Activated CD4-positive, alpha-beta T cell treated with anti-CD3 and anti-CD28 coated beads for 1 hour (primary cell): ENCODE results near the gene FAM83B.
"Not testable (repeated sequence)": the region's sequence is repeated elsewhere in the genome, so short reads cannot be mapped to it uniquely, and the experiment has no call there.

ENCODE experiments used
- DNase-seq: peaks from one replicate; pipeline ENCODE4 v3.0.0-alpha.2; 2020

FAM83B gene, protein sequence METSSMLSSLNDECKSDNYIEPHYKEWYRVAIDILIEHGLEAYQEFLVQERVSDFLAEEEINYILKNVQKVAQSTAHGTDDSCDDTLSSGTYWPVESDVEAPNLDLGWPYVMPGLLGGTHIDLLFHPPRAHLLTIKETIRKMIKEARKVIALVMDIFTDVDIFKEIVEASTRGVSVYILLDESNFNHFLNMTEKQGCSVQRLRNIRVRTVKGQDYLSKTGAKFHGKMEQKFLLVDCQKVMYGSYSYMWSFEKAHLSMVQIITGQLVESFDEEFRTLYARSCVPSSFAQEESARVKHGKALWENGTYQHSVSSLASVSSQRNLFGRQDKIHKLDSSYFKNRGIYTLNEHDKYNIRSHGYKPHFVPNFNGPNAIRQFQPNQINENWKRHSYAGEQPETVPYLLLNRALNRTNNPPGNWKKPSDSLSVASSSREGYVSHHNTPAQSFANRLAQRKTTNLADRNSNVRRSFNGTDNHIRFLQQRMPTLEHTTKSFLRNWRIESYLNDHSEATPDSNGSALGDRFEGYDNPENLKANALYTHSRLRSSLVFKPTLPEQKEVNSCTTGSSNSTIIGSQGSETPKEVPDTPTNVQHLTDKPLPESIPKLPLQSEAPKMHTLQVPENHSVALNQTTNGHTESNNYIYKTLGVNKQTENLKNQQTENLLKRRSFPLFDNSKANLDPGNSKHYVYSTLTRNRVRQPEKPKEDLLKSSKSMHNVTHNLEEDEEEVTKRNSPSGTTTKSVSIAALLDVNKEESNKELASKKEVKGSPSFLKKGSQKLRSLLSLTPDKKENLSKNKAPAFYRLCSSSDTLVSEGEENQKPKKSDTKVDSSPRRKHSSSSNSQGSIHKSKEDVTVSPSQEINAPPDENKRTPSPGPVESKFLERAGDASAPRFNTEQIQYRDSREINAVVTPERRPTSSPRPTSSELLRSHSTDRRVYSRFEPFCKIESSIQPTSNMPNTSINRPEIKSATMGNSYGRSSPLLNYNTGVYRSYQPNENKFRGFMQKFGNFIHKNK

DNA sequence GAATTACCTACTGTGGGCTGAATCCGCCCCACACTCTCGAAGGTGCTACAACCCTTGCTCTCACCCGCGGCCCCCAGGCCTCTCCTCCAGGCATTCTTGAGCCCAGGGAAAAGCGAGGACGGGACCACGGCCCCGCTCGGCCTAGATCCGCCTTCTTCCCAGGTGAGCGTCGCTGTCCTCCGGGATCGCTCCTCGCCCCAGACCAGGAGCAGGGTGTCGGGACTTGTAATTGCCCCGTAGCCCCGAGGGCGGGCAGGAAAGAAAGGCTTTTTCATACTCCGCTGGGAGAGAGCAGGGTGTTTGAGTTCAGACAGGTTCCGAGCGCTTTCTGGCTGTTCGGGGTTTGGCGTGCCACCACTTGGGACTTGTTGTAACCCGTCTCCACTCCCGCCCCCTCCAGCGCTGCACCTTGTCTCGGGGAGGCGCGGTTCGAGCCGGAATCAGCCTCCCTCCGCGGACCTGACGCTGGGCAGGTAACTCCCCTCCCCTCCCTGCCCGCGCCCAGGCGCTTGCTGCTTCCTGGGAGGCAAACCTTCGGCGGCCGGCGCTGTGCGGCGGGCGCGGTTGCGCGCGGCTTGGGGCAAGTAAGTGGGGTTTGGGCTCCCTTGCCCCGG is at the start of gene FAM83B:
FAM83B (plus strand) TSS at position 529 of the 614 bp plus-strand sequence. CDS start 23,476 bp downstream, outside the sequence.
- no peak for DNase-seq

DNA sequence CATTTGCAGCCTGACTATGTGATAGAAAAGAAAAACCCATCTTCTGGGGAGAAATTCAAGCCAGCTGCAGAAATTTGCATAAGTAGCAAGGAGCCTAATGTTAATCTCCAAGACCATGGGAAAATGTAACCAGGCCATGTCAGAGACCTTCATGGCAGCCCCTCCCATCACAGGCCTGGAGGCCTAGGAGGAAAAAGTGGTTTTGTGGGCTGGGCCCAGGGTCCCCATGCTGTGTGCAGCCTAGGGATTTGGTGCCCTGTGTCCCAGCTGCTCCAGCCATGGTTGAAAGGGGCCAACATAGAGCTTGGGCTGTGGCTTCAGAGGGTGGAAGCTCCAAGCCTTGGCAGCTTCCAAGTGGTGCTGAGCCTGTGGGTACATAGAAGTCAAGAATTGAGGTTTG is 49.7 kb upstream of the FAM83B start:
- not testable (repeated sequence) for DNase-seq

DNA sequence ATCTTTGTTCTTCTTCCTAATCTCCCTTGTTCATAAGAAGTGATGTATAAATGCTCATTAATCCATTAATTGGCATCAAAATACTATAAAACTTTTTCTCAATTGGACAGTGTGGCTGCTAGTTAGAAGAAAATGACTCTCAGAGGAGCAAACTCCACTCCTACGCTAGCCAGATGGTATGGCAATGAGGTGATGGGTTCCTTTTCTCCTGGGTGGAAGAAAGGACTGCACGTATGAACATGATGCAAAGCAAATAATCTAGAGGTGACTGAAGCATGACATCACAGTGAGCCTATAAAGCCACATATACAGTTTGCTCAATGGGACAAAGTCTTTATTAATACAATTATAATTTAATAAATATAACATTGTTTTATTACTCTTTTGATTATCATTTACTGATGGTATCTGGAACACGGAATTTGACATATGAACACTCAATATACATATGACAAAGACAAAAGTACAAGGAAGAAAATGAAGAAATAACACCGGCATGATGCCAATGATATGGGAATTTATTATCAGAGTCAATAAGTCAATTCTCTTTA is 46.4 kb upstream of the FAM83B start:
- DNase-seq, result no peak

DNA sequence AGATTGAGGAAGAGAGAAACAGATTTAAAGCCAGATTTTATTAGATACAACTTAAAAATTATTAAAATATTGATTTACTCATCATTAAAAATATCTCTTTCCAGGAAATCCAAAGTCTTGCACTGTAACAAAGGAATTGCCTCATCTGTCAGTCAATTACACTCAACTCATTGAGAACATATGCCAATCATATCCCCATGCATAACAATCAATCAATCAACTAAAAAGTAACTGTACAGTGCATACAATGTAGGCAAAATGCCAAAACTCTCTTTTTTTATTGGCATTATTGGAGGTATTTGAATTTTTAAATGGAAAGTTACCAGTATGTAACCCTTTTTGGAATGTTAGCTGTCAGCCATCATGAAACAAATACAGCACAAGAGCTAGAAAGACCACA is 45.3 kb upstream of the FAM83B start:
- no peak for DNase-seq

DNA sequence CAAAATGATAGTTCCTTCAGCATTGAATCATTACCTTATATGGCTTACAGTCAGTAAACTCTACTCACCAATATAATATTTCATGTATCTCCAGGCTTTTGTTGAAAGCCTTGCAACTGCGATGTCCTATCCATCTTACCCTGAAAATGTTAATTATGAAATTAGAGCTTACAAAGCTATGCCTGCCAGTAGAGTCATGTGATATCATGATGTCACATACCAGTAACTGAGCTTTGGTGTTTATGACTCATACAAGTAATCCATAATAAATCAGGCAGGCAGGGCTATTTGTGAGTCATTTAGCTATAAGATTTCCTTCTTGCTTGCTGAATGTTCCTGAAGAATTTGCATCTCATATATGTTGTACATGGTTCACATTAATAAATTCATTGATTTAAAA is 44.9 kb upstream of the FAM83B start:
- DNase-seq, result no peak

DNA sequence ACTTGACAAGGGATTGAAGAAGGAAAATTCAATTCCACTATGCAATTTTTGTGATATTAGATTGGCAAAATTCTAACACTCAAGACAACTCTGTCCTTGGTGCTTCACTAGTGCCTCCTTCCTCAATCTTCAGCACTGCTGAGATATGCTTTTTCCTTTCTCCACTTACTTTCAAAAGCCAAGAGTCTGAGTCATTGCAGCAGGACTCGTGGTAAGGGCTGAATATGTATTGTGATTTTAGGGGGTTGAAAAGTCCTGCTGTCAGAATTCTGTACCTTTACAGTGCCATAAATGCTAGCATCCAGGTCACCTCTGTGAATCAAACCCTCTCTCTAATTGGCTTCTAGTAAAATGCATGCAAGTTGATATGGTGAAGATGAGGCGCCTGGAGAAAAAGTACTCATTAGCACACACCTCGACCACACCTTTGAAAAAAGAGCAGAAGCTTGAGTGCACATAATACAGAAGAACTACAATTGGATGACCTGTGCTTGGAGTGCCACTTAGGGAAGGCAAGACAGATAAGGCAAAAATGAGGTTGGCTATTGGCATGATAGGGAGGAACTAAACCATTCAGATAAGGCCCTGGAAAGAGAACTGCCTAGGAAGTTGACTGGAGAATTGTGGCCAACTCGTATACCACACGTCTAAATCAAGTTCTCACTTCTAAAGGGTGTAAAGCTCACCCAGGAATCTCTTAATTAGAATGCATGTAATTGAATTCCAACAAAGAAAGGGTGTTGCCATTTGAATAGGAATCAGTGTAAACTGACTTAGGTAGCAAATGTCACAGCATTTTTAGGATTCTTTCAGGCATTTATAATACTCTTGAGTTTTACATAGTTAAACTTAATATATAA is 43.6 kb upstream of the FAM83B start:
- DNase-seq, result no peak

DNA sequence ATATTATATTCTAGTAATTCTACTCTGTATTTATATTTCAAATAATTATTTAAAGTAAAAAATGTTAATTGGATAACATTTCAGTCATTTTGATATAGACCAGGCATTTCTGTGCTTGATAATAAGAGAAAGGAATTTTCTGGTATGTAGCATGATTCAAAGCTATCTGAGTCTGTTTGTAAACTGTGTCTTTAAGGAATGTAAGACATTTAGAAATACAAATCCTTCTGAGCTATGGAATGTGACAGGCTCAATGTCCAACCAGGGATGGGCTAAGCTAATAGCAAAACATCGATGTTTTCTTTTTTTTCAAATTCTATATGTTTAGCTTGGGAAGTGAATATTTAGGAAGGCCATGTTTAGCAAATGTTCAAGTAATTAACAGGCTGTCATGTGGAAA is 41.5 kb upstream of the FAM83B start:
- DNase-seq, result no peak

DNA sequence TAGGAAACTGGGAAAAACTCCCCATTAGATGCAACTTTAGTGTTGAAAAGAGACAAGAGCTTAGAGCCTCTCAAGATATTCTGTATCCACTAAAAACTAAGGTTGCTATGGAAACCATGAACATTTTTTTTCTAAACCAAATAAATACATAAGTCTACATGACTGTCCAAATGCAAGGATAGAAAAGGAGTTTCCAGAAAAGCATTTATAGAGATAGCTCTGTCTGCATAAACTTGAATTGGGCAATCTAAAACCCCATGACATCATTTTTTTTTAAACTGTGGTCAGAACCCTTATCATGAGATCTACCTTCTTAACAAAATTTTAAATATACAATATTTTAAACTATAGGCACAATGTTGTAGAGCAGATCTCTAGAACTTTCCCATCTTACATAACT is 36.4 kb upstream of the FAM83B start:
- DNase-seq, result no peak

DNA sequence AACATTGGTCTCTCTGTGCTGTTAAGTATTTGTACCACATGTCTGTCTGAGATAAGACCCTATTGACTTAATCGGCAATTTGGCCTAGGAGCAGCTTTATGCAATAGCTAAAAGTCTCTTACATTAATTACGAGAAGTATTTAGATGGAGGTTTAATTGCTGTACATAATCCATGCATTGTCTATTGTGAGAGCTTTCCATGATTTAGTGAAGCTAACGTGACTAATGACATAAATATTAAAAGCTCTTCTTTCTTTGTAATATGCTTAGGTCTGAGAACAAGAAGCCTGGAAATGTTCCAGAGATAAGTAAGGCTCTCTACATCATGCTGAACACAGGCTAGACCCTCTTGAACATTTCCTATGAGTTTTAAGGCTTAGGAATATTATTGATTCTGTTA is 32.7 kb upstream of the FAM83B start:
- DNase-seq, result no peak

DNA sequence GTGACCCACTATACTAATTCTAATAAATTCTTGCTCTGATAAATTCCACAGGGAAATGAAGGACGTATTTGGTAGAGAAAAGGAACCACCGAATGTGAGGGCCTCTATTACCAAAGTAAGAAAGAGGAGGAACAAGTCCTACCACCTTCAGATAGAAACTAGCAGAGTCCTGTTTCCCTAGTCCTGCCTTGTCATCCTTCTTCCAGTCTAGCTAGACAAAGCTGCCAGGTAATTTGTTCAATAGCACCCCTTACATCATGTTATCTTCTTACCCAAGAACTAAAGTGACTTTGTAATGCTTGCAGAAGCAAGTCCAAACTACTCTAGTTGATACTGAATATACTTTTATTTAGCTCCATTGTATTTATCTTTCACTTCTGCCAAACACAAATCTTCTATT is 29.3 kb upstream of the FAM83B start:
- no peak for DNase-seq

DNA sequence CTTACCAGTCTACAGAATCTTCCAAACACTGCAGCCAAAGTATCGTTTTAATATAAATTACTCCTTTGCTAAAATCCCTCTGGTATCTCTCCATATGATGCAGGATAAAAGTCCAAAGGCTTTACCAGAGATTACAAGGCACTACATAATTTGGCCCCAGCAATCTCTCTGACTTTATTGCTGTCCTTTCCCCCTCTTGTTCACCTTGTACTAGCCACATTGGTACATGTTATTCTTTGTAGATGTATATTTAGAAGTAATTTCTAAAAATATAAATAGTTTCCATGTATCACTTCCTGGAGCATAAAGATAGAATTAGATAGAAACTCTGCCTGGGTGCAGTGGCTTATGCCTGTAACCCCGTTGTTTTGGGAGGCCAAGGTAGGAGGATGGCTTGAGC is 28.7 kb upstream of the FAM83B start:
- DNase-seq, result no peak

DNA sequence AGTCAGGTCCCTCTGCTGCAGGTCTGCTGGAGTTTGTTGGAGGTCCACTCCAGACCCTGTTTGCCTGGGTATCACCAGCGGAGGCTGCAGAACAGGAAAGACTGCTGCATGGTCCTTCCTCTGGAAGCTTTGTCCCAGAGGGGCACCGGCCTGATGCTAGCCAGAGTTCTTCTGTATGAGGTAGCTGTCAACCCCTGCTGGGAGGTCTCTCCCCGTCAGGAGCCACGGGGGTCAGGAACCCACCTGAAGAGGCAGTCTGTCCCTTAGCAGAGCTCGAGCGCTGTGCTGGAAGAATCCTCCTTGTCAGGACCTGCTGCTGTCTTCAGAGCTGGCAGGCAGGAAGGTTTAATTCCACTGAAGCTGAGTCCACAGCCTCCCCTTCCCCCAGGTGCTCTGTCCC is 22.3 kb upstream of the FAM83B start:
- not testable (repeated sequence) for DNase-seq

DNA sequence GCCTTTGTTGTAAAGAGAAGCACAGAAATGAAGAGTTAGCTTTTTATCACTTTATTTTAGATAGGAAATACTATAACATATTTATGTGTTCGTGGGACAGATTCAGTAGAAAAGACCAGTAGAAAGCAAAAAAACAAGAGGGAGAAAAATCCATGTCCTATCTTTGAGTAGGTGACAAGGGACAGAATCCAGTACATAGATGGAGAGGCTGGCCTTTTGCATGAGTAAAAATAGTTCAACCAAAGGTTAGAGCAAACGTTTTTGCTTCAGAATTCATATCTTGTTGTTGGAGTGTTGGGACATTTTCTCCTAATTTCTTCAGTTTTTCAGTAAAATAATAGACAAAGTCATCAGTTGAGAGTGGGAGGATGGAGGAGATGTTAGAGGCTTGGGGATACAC is 19.6 kb upstream of the FAM83B start:
- DNase-seq, result no peak

DNA sequence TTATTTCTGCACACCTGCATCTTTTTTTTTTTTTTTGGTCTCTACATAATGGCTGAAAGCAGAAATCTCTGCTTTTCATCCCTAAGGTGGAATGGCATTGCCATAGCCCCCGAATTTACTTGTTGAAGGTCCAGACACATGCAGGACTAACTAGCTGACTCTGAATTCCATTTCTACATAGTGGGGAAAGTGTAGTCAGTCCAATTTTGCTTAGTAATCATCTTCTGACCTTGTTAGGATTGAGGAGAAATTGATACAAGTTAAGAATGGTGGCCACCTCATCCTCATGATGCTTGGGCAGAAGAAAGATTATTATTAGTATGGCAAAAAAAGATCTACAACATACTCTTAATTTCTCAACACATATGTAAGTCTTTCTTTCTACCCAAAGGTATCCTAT is 16.4 kb upstream of the FAM83B start:
- no peak for DNase-seq

DNA sequence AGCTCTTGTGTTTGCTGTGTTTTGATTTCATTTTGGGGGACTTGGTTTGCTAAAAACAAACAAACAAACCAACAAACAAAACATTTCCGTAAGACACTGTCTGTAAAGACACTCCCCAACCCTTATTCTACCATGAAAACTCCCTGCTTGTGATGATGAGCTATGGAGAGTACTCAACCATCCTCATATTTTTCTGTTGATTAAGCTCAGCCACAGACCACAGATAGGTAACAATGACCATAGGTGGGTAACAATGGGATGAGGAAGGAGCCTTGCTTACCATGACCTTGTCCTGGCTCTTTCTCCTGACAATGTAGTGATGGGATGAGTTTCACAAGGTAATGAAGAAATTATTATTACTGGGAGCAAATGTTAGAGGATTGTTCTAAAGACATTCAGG is 11.4 kb upstream of the FAM83B start:
- no peak for DNase-seq

DNA sequence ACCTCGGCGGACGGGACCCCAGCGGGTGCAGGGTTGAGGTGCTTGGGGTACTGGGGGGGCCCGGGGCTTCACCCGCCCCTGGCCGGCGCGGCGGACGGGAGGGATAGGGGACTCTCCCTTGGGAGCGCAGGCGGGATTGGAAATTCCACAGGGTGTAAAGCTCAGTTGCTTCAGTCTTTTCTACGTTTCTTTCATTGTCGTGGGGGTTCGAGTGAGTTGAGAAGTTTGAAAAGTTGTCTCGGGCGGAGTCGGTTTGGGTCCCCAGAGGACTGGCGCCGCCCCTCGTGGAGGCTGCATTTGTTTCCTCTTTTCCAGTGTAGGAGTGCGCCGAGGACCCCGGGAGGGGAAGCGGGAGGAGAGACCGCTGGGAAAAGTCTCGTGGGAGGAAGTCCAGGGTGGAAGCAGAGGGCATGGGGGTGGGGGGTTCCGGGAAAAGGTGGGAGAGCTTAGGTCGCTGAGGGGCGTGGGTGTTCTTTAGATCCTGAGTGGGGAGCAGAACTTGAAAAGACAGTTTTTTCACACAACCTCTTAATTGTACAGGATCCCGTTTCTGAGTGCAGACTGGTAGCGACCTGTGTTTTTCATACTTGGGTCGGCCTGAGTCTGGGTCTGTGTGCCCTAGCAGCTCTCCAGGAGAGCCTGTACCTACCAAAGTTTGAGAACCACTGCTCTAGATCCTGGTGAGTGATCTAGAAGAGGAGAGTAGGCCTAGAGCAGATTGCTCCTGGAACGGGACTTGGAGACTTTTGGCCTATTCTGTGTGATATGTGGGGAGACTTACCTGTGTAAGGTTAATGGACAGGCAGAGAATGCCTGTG is 495 bp downstream of the FAM83B start:
- DNase-seq, result no peak

DNA sequence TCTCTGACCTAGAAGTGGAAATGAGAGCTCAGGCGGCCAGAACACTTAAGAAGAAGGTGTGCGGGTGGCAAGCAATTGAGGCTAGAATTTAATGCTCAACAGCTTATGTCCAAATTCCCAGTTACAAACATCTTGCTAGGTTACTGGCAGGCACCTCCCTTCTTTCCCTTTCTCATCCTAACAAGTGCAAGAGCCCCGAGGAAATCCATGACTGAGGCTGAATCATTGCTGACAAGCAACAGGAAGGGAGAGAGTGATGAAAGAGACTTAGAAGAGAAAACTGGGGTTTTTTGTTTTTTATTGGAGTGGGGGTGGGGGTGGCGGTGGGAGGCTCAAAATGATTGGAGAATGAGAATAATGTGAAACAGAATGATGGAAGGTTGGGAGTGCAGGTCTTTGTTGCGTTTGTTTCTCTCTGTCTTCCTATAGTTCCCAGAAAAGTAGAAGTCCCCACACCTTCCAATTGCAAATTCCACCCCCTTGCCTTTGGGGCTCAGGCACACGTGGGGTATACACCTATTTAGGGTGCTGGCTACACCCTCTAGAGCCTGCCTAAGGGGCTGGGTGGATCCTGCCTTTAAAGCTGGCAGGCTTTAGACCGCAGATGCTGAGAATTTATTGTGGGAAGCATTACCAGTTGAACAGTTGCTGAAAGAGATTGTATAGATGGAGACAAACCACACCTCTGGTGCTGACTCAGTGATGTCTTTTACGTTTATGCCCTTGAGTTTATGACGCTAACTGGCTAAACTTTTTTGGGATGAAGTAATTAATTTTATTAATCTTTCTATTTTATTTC is 1.4 kb downstream of the FAM83B start:
- no peak for DNase-seq

DNA sequence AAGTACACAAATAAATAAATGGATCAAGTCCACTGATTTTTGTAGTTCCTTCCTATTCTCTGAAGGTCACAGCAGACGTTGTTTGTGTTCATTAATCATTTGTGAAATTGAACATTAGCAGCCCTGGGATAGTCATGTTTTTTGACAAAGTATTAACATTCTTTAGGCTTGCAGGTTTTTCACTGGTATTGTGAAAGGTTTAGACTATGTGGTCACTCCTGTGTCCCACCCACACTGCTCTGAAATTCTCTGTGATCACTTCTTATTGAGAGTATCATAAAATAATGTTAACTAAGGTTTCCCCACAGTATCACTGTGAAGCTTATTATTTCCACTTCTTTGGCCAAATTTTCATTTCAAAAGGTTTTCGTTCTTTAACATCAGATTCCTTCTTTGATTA is 3.5 kb downstream of the FAM83B start:
- no peak for DNase-seq

DNA sequence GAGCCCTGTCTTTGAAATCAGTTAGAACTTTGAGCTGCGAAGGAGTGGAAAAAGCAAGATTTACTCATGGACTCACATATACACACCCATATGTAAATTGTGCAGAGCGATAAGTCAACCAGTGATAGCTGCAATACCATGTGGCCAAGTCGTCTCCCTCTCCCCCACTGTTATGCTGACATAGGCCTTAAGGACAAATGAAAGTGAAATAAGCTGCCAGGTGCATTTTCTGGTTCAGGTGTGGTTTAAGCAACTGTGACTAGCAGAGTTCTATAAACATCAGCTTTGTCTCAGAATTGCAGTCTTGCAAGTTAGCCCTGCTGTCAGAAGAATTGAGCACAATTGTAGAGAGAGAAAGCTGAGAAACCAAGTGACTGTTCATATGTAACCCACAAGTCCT is 9.6 kb downstream of the FAM83B start:
- DNase-seq, result no peak

DNA sequence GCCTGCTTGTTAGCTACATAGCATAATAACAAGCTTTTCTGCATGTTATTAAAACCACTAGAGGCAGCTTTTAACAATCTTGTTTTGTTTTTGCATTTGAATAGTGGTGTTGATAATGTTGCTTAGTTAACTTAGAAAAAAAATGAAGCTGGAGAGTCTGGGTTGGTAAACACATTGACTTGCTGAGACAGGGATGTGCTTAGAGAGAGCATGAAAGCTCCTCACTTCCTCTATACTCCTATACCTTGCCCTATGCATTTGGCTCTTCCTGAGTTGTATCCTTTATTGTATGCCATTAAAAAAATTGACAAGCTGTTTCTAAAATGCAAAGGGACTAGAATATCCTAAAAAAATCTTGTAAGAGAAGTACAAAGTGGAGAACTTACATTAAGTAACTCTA is 13.6 kb downstream of the FAM83B start:
- no peak for DNase-seq
